Measurements from ENCODE around the gene CCNK. TPM values are rescaled to one million over a fixed set of nuclear protein-coding genes. Genes with fewer than 3 reads are reported as not detected.

CCNK gene
- total RNA-seq, 1 experiment from 2014 or later, result 84.7 TPM

GRCh38 chr14:99527427-99528076, 46.3 kb downstream of the CCNK start:
- Mint-ChIP-seq H3K4me3 (no peak overlapping the region), H3K36me3 (no peaks in the 10 kb centered on the region), H3K27me3 (ENCODE audit: low read depth) (no peaks in the 10 kb centered on the region), H3K4me1 (peaks cover 60% of the 10 kb centered on the region), H3K9me3 (no peaks in the 10 kb centered on the region), H3K27ac (peak overlapping the region; percentile 9; the same call in 1 of the 2 replicates)
- ATAC-seq, result no peak
- no peak for DNase-seq (ENCODE audit: low spot score)
- ChIA-PET POLR2A (no interaction called here), CTCF (interaction anchor here (0.5 to 1.7 kb wide), 7 partner anchors 11 to 259 kb away, joined by 3 to 5 read pairs (median 3); no protein-coding TSS in a partner anchor)
- TF ChIP-seq ZNF423 (CRISPR knock-in tag; IDR thresholded peaks at IDR 0.05) (peak; percentile 67), ZNF138 (CRISPR knock-in tag; conservative IDR thresholded peaks at IDR 0.05) (no peak), CREM (CRISPR knock-in tag; IDR thresholded peaks at IDR 0.05) (no peak)

- no peak for ATAC-seq
- TF ChIP-seq ZNF138 (CRISPR knock-in tag; conservative IDR thresholded peaks at IDR 0.05) (no peak), FOXJ3 (CRISPR knock-in tag; IDR thresholded peaks at IDR 0.05; ENCODE audit: borderline replicate concordance) (no peak), CREB1 (CRISPR knock-in tag; IDR thresholded peaks at IDR 0.05) (no peak), ZNF671 (CRISPR knock-in tag; IDR thresholded peaks at IDR 0.05) (no peak), KAT7 (CRISPR knock-in tag; IDR thresholded peaks at IDR 0.05; ENCODE audit: borderline replicate concordance) (no peak), SMAD4 (CRISPR knock-in tag; IDR thresholded peaks at IDR 0.05) (no peak), ZNF532 (CRISPR knock-in tag; IDR thresholded peaks at IDR 0.05; ENCODE audit: borderline replicate concordance) (no peak), TEAD4 (CRISPR knock-in tag; IDR thresholded peaks at IDR 0.05) (no peak), GTF2I (CRISPR knock-in tag; conservative IDR thresholded peaks at IDR 0.05) (no peak), GABPB1 (CRISPR knock-in tag; IDR thresholded peaks at IDR 0.05) (no peak), HMGXB4 (CRISPR knock-in tag; IDR thresholded peaks at IDR 0.05) (no peak), ZNF423 (CRISPR knock-in tag; IDR thresholded peaks at IDR 0.05) (no peak), NFATC4 (CRISPR knock-in tag; IDR thresholded peaks at IDR 0.05) (no peak), ZNF396 (CRISPR knock-in tag; IDR thresholded peaks at IDR 0.05; ENCODE audit: borderline replicate concordance) (no peak), JAZF1 (CRISPR knock-in tag; IDR thresholded peaks at IDR 0.05) (no peak)
- TF ChIP-seq, protein P1, sequence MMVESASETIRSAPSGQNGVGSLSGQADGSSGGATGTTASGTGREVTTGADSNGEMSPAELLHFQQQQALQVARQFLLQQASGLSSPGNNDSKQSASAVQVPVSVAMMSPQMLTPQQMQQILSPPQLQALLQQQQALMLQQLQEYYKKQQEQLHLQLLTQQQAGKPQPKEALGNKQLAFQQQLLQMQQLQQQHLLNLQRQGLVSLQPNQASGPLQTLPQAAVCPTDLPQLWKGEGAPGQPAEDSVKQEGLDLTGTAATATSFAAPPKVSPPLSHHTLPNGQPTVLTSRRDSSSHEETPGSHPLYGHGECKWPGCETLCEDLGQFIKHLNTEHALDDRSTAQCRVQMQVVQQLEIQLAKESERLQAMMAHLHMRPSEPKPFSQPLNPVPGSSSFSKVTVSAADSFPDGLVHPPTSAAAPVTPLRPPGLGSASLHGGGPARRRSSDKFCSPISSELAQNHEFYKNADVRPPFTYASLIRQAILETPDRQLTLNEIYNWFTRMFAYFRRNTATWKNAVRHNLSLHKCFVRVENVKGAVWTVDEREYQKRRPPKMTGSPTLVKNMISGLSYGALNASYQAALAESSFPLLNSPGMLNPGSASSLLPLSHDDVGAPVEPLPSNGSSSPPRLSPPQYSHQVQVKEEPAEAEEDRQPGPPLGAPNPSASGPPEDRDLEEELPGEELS (CRISPR knock-in tag; IDR thresholded peaks at IDR 0.05), result no peak
- TF ChIP-seq, protein P2, sequence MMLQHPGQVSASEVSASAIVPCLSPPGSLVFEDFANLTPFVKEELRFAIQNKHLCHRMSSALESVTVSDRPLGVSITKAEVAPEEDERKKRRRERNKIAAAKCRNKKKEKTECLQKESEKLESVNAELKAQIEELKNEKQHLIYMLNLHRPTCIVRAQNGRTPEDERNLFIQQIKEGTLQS (CRISPR knock-in tag; conservative IDR thresholded peaks at IDR 0.05), result no peak
- TF ChIP-seq, protein P3, sequence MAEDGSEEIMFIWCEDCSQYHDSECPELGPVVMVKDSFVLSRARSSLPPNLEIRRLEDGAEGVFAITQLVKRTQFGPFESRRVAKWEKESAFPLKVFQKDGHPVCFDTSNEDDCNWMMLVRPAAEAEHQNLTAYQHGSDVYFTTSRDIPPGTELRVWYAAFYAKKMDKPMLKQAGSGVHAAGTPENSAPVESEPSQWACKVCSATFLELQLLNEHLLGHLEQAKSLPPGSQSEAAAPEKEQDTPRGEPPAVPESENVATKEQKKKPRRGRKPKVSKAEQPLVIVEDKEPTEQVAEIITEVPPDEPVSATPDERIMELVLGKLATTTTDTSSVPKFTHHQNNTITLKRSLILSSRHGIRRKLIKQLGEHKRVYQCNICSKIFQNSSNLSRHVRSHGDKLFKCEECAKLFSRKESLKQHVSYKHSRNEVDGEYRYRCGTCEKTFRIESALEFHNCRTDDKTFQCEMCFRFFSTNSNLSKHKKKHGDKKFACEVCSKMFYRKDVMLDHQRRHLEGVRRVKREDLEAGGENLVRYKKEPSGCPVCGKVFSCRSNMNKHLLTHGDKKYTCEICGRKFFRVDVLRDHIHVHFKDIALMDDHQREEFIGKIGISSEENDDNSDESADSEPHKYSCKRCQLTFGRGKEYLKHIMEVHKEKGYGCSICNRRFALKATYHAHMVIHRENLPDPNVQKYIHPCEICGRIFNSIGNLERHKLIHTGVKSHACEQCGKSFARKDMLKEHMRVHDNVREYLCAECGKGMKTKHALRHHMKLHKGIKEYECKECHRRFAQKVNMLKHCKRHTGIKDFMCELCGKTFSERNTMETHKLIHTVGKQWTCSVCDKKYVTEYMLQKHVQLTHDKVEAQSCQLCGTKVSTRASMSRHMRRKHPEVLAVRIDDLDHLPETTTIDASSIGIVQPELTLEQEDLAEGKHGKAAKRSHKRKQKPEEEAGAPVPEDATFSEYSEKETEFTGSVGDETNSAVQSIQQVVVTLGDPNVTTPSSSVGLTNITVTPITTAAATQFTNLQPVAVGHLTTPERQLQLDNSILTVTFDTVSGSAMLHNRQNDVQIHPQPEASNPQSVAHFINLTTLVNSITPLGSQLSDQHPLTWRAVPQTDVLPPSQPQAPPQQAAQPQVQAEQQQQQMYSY (CRISPR knock-in tag; IDR thresholded peaks at IDR 0.05), result no peak
- Mint-ChIP-seq H3K27me3 (ENCODE audit: low read depth) (no peaks in the 10 kb centered on the region), H3K4me3 (no peak overlapping the region), H3K27ac (no peak overlapping the region), H3K36me3 (no peaks in the 10 kb centered on the region), H3K4me1 (peaks cover 38% of the 10 kb centered on the region), H3K9me3 (no peaks in the 10 kb centered on the region)
- POLR2A ChIA-PET, result no interaction called here
- no peak for DNase-seq (ENCODE audit: low spot score)
- CTCF ChIA-PET, result interaction anchor here (1.2 kb wide), 1 partner anchor 15 kb away, joined by 3 read pairs; no protein-coding TSS in a partner anchor
These were observed 48.7 kb downstream of the CCNK start for GRCh38 chr14:99529899-99530298.

Measured in WTC11 (cell line).